Adrenal gland (tissue), 5 donors: ENCODE measurements around the gene SPTBN4.

Experiments
- CTCF ChIP-seq, 6 experiments: fragments of 450-650 bp in 4 of 6; fragments of 200-600 bp in 2 of 6; sonication (generic) in 1 of 6; IDR thresholded peaks; 1 replicate in 5 of 6; 2 replicates in 1 of 6; pipeline versions ENCODE4 v1.5.1 to v1.8.0; 2016 to 2021; ENCODE audit warnings: antibody characterized with exemption in 6 of 6, mild to moderate bottlenecking in 2 of 6, moderate library complexity in 1 of 6
- POLR2A ChIP-seq, 2 donors: fragments of 450-650 bp; IDR thresholded peaks; one replicate each; pipeline ENCODE4 v1.6.1; 2017; ENCODE audit warnings: antibody characterized with exemption in 2 of 2, mild to moderate bottlenecking in 2 of 2, moderate library complexity in 1 of 2
- donor health status: DM: no; HTN: no; CAD: no.

- TF ChIP-seq CTCF (IDR thresholded peaks at IDR 0.05) (no peak), POLR2A (IDR thresholded peaks at IDR 0.05) (no peak)
Measured at GRCh38 chr19:40578442-40578908, 111.7 kb downstream of the SPTBN4 start.
